ENCODE results near the gene SPAG17. TPM values are rescaled to one million over a fixed set of nuclear protein-coding genes. Genes with fewer than 3 reads are reported as not detected.

The SPAG17 gene
- total and polyA plus RNA-seq, 2 donors (not counting 1 experiment from before 2014, with no cell fraction given): 0.01 to 0.33 TPM

DNA sequence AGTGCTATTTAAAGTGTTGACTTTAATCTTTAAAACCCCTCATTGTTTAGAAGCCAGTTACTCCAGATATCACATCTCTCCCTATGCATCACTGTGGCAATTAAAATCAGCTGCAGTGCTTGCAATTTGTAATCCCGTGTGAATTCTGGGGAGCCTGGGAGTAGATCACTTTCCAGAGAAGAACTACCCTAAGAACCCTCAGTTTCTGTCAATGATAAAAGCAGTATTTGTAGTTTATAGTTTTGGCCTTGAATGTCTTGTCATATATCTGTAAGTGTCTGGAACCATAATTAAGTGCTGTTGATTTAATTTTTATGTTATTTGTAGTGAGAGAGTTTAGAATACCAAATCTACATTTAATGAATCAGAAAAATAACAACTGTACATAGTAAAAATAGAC lies 5.5 kb upstream of the SPAG17 start:
- DNase-seq (ENCODE audit: low read depth in 2 of 2): no peak
- TF ChIP-seq EZH2 (IDR thresholded peaks at IDR 0.05; ENCODE audit: low read length, missing control alignments): no peak
- TF ChIP-seq, protein P1, sequence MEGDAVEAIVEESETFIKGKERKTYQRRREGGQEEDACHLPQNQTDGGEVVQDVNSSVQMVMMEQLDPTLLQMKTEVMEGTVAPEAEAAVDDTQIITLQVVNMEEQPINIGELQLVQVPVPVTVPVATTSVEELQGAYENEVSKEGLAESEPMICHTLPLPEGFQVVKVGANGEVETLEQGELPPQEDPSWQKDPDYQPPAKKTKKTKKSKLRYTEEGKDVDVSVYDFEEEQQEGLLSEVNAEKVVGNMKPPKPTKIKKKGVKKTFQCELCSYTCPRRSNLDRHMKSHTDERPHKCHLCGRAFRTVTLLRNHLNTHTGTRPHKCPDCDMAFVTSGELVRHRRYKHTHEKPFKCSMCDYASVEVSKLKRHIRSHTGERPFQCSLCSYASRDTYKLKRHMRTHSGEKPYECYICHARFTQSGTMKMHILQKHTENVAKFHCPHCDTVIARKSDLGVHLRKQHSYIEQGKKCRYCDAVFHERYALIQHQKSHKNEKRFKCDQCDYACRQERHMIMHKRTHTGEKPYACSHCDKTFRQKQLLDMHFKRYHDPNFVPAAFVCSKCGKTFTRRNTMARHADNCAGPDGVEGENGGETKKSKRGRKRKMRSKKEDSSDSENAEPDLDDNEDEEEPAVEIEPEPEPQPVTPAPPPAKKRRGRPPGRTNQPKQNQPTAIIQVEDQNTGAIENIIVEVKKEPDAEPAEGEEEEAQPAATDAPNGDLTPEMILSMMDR (conservative IDR thresholded peaks at IDR 0.05 in 1 of 2, IDR thresholded peaks at IDR 0.05 in 1 of 2; ENCODE audit: low read depth in 1 of 2, low read length in 2 of 2): no peak

DNA sequence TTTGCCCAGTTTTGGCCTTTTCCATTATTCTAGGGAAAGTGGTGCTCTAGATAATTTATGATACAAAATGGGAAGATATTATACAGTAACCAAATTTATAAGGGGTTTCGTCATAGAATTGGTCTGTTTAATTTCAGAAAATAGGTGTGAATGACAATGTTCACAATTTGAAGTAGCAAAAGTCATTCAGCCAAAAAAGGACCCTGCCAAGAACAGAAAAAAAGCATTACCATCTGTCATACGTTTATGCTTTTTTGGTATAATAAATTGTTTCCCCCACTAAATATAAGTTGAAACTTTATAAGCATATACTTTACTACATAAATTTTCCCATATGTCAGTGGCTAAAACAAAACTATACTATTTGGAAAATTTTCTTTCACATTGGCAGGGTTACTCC lies 4.5 kb upstream of the SPAG17 start:
- no peaks in the 10 kb centered on the region for H3K27me3 ChIP-seq (ENCODE audit: control insufficient read depth, insufficient read depth, low read length)
- no peak for TF ChIP-seq EZH2 (IDR thresholded peaks at IDR 0.05; ENCODE audit: low read length, missing control alignments)
- TF ChIP-seq, protein P1 (conservative IDR thresholded peaks at IDR 0.05 in 1 of 2, IDR thresholded peaks at IDR 0.05 in 1 of 2; ENCODE audit: low read depth in 1 of 2, low read length in 2 of 2): no peak
- no peak overlapping the region for H3K4me2 ChIP-seq (ENCODE audit: extremely low read depth, insufficient read depth, low read length)
- no peaks in the 10 kb centered on the region for H3K4me1 ChIP-seq (ENCODE audit: control insufficient read depth, extremely low read depth, insufficient read depth, low read length)
- H3K9ac ChIP-seq (ENCODE audit: insufficient read depth, low read length): no peak overlapping the region
- H2AFZ ChIP-seq (ENCODE audit: low read length): no peak overlapping the region
- DNase-seq (ENCODE audit: low read depth in 2 of 2): no peak
- H3K4me3 ChIP-seq (replicated peaks in 1 of 4; ENCODE audit: control extremely low read depth in 1 of 4, insufficient read depth in 1 of 4, low read depth in 3 of 4, low read length in 4 of 4): no peak overlapping the region
- H3K9me3 ChIP-seq (ENCODE audit: control insufficient read depth, insufficient read depth, low read depth, low read length): no peaks in the 10 kb centered on the region
- H4K20me1 ChIP-seq (ENCODE audit: control insufficient read depth, extremely low read depth, insufficient read depth, low read length): no peaks in the 10 kb centered on the region
- H3K79me2 ChIP-seq (ENCODE audit: control insufficient read depth, insufficient read depth, low read length): no peaks in the 10 kb centered on the region
- H3K27ac ChIP-seq (ENCODE audit: insufficient read depth, low read length): no peak overlapping the region
- no peaks in the 10 kb centered on the region for H3K36me3 ChIP-seq (ENCODE audit: control insufficient read depth, insufficient read depth, low read length)

More for the DNA sequence above, 5.5 kb upstream of the SPAG17 start:
- Histone ChIP-seq H3K79me2 (ENCODE audit: control insufficient read depth, insufficient read depth, low read length) (no peaks in the 10 kb centered on the region), H3K9me3 (ENCODE audit: control insufficient read depth, insufficient read depth, low read depth, low read length) (no peaks in the 10 kb centered on the region), H2AFZ (ENCODE audit: low read length) (no peak overlapping the region), H3K4me2 (ENCODE audit: extremely low read depth, insufficient read depth, low read length) (no peak overlapping the region), H3K9ac (ENCODE audit: insufficient read depth, low read length) (no peak overlapping the region), H3K27ac (ENCODE audit: insufficient read depth, low read length) (no peak overlapping the region), H4K20me1 (ENCODE audit: control insufficient read depth, extremely low read depth, insufficient read depth, low read length) (no peaks in the 10 kb centered on the region), H3K27me3 (ENCODE audit: control insufficient read depth, insufficient read depth, low read length) (no peaks in the 10 kb centered on the region), H3K36me3 (ENCODE audit: control insufficient read depth, insufficient read depth, low read length) (no peaks in the 10 kb centered on the region), H3K4me1 (ENCODE audit: control insufficient read depth, extremely low read depth, insufficient read depth, low read length) (no peaks in the 10 kb centered on the region), H3K4me3 (replicated peaks in 1 of 4; ENCODE audit: control extremely low read depth in 1 of 4, insufficient read depth in 1 of 4, low read depth in 3 of 4, low read length in 4 of 4) (no peak overlapping the region)

DNA sequence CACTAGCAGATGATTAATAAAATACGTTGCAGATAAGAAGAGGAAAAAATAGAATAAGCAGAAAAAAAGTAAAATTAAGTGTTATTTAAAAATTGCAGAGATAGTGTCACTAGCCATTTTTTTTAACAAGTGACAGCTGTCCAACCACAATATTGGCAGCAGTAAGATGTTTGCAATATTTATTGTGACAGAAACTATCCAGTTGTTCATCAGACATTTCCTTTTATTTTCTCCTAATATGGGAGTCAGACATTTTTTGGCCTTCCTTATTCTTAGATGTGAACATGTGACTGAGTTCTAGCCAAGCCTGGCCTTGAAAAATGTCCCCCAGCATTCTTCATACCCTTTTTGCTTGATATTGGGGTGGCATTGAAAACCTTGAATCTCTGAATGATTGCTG lies 3.4 kb upstream of the SPAG17 start:
- Histone ChIP-seq H3K79me2 (ENCODE audit: control insufficient read depth, insufficient read depth, low read length) (no peaks in the 10 kb centered on the region), H3K9ac (ENCODE audit: insufficient read depth, low read length) (no peak overlapping the region), H3K4me2 (ENCODE audit: extremely low read depth, insufficient read depth, low read length) (no peak overlapping the region), H3K9me3 (ENCODE audit: control insufficient read depth, insufficient read depth, low read depth, low read length) (no peaks in the 10 kb centered on the region), H3K27ac (ENCODE audit: insufficient read depth, low read length) (no peak overlapping the region), H4K20me1 (ENCODE audit: control insufficient read depth, extremely low read depth, insufficient read depth, low read length) (no peaks in the 10 kb centered on the region), H2AFZ (ENCODE audit: low read length) (no peak overlapping the region), H3K4me3 (replicated peaks in 1 of 4; ENCODE audit: control extremely low read depth in 1 of 4, insufficient read depth in 1 of 4, low read depth in 3 of 4, low read length in 4 of 4) (no peak overlapping the region), H3K36me3 (ENCODE audit: control insufficient read depth, insufficient read depth, low read length) (no peaks in the 10 kb centered on the region), H3K27me3 (ENCODE audit: control insufficient read depth, insufficient read depth, low read length) (no peaks in the 10 kb centered on the region), H3K4me1 (ENCODE audit: control insufficient read depth, extremely low read depth, insufficient read depth, low read length) (no peaks in the 10 kb centered on the region)
- no peak for DNase-seq (ENCODE audit: low read depth in 2 of 2)
- TF ChIP-seq EZH2 (IDR thresholded peaks at IDR 0.05; ENCODE audit: low read length, missing control alignments): no peak
- TF ChIP-seq, protein P1 (conservative IDR thresholded peaks at IDR 0.05 in 1 of 2, IDR thresholded peaks at IDR 0.05 in 1 of 2; ENCODE audit: low read depth in 1 of 2, low read length in 2 of 2): no peak
